GM23248 (cell line): ENCODE measurements around the gene NUP160.

Experiments used
- EZH2 ChIP-seq: fragments of 200-600 bp; sonication (generic); IDR thresholded peaks from 2 replicates; pipeline ENCODE4 v1.6.1; 2018; ENCODE audit warnings: antibody characterized with exemption, mild to moderate bottlenecking; ENCODE audit not compliant: insufficient read depth, poor library complexity, severe bottlenecking
- EZH2phosphoT487 ChIP-seq: fragments of 200-600 bp; sonication (generic); IDR thresholded peaks from 2 replicates; pipeline ENCODE4 v1.6.1; 2018; ENCODE audit warnings: antibody characterized with exemption, moderate library complexity, mild to moderate bottlenecking, low read depth; ENCODE audit not compliant: insufficient read depth

DNA sequence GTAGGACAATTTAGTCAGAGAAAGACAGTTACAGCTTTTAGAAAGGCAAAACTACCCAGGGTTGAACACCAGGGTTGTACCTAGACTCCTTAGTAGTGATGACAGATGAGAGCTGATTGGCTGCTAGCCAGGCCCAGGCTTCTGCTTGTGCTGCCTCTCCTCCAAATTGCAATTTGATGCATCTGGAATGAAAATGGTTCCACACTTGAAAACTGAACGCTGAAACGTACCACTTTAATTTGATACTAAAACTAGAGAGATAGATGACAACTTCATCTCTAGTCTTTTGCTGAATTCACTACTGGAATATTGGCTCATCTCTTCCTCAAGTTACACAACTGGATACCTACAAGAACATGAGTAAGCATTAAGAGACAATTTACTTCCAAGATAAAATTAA, 61.8 kb downstream of the NUP160 start:
- TF ChIP-seq EZH2: no peak
- TF ChIP-seq EZH2phosphoT487: no peak
